ENCODE measurements around the gene NSG1. TPM values are rescaled to one million over a fixed set of nuclear protein-coding genes. Genes with fewer than 3 reads are reported as not detected.

NSG1 gene
- total and polyA plus RNA-seq, 2 experiments from 2014 or later = 0.31 to 0.86 TPM

- H3K4me3 ChIP-seq = no peak overlapping the region
- H3K4me1 ChIP-seq (ENCODE audit: insufficient read depth) = no peaks in the 10 kb centered on the region
- H2AFZ ChIP-seq = no peak overlapping the region
- no peaks in the 10 kb centered on the region for H3K9me2 ChIP-seq (ENCODE audit: insufficient read depth)
- no peak overlapping the region for H3K9ac ChIP-seq
- TF ChIP-seq EZH2phosphoT487 (IDR thresholded peaks at IDR 0.05; ENCODE audit: insufficient read depth, low read depth) = no peak
- TF ChIP-seq EZH2 (IDR thresholded peaks at IDR 0.05; ENCODE audit: insufficient read depth, poor library complexity, severe bottlenecking) = no peak
- in situ Hi-C loops (cut with MboI) = no loop called here
- H3K27ac ChIP-seq = no peak overlapping the region
- peaks cover 65% of the 10 kb centered on the region for H3K27me3 ChIP-seq (replicated peaks; ENCODE audit: insufficient read depth)
- no peak overlapping the region for H3K4me2 ChIP-seq (ENCODE audit: unreplicated experiment)
- H3K36me3 ChIP-seq (ENCODE audit: low read depth) = no peaks in the 10 kb centered on the region
- no peaks in the 10 kb centered on the region for H3K79me2 ChIP-seq (ENCODE audit: insufficient read depth)
- WGBS, 2 experiments (ENCODE audit: low coverage in 1 of 2, low lambda C conversion rate in 2 of 2, missing lambda C conversion rate in 2 of 2) = 14 to 17% methylated on average over 4 of the region's 4 CpGs
- no peak for DNase-seq
- no peaks in the 10 kb centered on the region for H4K20me1 ChIP-seq (ENCODE audit: insufficient read depth)
- H3K9me3 ChIP-seq (ENCODE audit: low read depth) = no peaks in the 10 kb centered on the region
- no peaks in the 10 kb centered on the region for H3F3A ChIP-seq (ENCODE audit: insufficient read depth)
These were observed 5.0 kb downstream of the NSG1 start for GRCh38 chr4:4391866-4392265.

DNA sequence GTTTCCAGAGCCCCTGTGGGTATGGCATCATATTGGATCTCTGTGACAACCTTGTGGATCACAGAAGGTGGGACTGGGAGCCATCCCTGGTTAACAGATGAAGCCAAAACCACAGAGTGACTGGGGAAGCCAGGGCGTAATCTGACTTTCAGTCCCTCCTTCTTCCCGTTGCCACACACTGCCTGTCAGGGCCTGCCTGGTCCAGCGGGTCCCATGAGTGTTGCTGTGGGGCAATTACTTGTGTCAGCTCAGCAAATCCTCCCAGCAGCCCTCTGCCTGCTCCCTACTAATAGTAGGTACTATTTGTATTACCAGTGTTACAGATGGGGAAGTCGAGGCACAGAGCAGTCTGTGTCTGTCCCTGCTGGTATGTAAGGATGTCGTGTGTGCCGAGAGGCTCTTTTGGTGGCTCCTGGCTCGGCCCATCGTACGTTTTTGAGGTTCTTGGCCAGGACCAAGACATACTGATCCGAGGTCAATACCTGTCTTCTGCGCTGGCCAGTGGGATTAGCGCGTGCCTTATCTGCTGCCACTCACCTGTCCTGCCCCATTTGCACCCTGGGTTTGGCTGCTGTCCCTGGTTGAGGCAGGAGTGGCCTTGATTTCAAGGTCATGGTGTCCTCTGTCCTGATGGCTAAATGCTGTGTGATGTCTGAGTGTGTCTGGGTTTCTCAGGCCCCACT lies 5.7 kb downstream of the NSG1 start:
- Histone ChIP-seq H3K4me2 (ENCODE audit: unreplicated experiment) (no peak overlapping the region), H3K9ac (no peak overlapping the region), H3K79me2 (ENCODE audit: insufficient read depth) (no peaks in the 10 kb centered on the region), H3K9me2 (ENCODE audit: insufficient read depth) (no peaks in the 10 kb centered on the region), H3F3A (ENCODE audit: insufficient read depth) (no peaks in the 10 kb centered on the region), H3K27me3 (replicated peaks; ENCODE audit: insufficient read depth) (peaks cover 63% of the 10 kb centered on the region), H3K36me3 (ENCODE audit: low read depth) (no peaks in the 10 kb centered on the region), H3K27ac (no peak overlapping the region), H3K9me3 (ENCODE audit: low read depth) (no peaks in the 10 kb centered on the region), H3K4me1 (ENCODE audit: insufficient read depth) (no peaks in the 10 kb centered on the region), H3K4me3 (no peak overlapping the region), H2AFZ (no peak overlapping the region), H4K20me1 (ENCODE audit: insufficient read depth) (no peaks in the 10 kb centered on the region)
- TF ChIP-seq EZH2phosphoT487 (IDR thresholded peaks at IDR 0.05; ENCODE audit: insufficient read depth, low read depth) (no peak), EZH2 (IDR thresholded peaks at IDR 0.05; ENCODE audit: insufficient read depth, poor library complexity, severe bottlenecking) (no peak)
- no peak for DNase-seq
- in situ Hi-C loops (cut with MboI) = no loop called here
- WGBS, 2 experiments (ENCODE audit: low coverage in 1 of 2, low lambda C conversion rate in 2 of 2, missing lambda C conversion rate in 2 of 2) = 69 to 76% methylated on average over 13 of the region's 13 CpGs

- H3K9me3 ChIP-seq (ENCODE audit: low read depth) = no peaks in the 10 kb centered on the region
- H3K4me2 ChIP-seq (ENCODE audit: unreplicated experiment) = no peak overlapping the region
- 51 to 53% methylated on average over 9 of the region's 9 CpGs for whole genome bisulfite sequencing, 2 experiments (ENCODE audit: low coverage in 1 of 2, low lambda C conversion rate in 2 of 2, missing lambda C conversion rate in 2 of 2)
- H3K27me3 ChIP-seq (replicated peaks; ENCODE audit: insufficient read depth) = peaks cover 56% of the 10 kb centered on the region
- no peak overlapping the region for H3K4me3 ChIP-seq
- no peaks in the 10 kb centered on the region for H3F3A ChIP-seq (ENCODE audit: insufficient read depth)
- no peaks in the 10 kb centered on the region for H3K36me3 ChIP-seq (ENCODE audit: low read depth)
- no peaks in the 10 kb centered on the region for H3K9me2 ChIP-seq (ENCODE audit: insufficient read depth)
- H3K9ac ChIP-seq = no peak overlapping the region
- no peaks in the 10 kb centered on the region for H3K79me2 ChIP-seq (ENCODE audit: insufficient read depth)
- no peak for DNase-seq
- in situ Hi-C loops (cut with MboI) = no loop called here
- no peaks in the 10 kb centered on the region for H4K20me1 ChIP-seq (ENCODE audit: insufficient read depth)
- H3K4me1 ChIP-seq (ENCODE audit: insufficient read depth) = no peaks in the 10 kb centered on the region
- no peak overlapping the region for H2AFZ ChIP-seq
- TF ChIP-seq EZH2 (IDR thresholded peaks at IDR 0.05; ENCODE audit: insufficient read depth, poor library complexity, severe bottlenecking) (no peak), EZH2phosphoT487 (IDR thresholded peaks at IDR 0.05; ENCODE audit: insufficient read depth, low read depth) (no peak)
- no peak overlapping the region for H3K27ac ChIP-seq
These were observed 7.7 kb downstream of the NSG1 start for GRCh38 chr4:4394644-4395043.

DNA sequence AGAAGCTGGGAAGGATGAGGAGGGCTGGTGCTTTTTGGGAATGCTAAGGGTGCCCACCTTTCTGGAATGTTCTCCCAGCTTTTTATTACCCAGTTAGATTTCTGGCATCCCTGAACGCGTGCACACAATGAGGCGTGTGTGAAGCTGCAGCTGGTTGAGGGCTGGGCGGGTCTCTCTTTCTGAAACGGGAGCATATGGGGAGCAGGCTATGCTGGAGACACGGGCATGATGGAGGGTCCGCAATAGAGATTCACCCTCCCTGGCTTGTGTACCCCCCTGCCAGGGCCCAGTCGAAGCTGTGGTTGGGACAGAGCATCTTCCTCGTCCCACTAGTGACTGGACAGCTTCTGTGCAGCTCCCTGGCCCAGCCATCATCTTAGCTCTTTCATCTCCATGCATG lies 8.5 kb downstream of the NSG1 start:
- Histone ChIP-seq H3K9ac (no peak overlapping the region), H2AFZ (no peak overlapping the region), H3K4me2 (ENCODE audit: unreplicated experiment) (no peak overlapping the region), H3K9me2 (ENCODE audit: insufficient read depth) (no peaks in the 10 kb centered on the region), H3K4me1 (ENCODE audit: insufficient read depth) (no peaks in the 10 kb centered on the region), H4K20me1 (ENCODE audit: insufficient read depth) (no peaks in the 10 kb centered on the region), H3K36me3 (ENCODE audit: low read depth) (no peaks in the 10 kb centered on the region), H3K27ac (no peak overlapping the region), H3K4me3 (no peak overlapping the region), H3K9me3 (ENCODE audit: low read depth) (no peaks in the 10 kb centered on the region), H3K27me3 (replicated peaks; ENCODE audit: insufficient read depth) (peaks cover 56% of the 10 kb centered on the region), H3F3A (ENCODE audit: insufficient read depth) (no peaks in the 10 kb centered on the region), H3K79me2 (ENCODE audit: insufficient read depth) (no peaks in the 10 kb centered on the region)
- TF ChIP-seq EZH2phosphoT487 (IDR thresholded peaks at IDR 0.05; ENCODE audit: insufficient read depth, low read depth) (no peak), EZH2 (IDR thresholded peaks at IDR 0.05; ENCODE audit: insufficient read depth, poor library complexity, severe bottlenecking) (no peak)
- DNase-seq = no peak
- in situ Hi-C loops (cut with MboI) = no loop called here
- 2 to 5% methylated on average over 9 of the region's 9 CpGs for WGBS, 2 experiments (ENCODE audit: low coverage in 1 of 2, low lambda C conversion rate in 2 of 2, missing lambda C conversion rate in 2 of 2)

Data from GM23248 (cell line).